Upper lobe of left lung (tissue), 6 donors: ENCODE data around the gene NCK2. TPM values are rescaled to one million over a fixed set of nuclear protein-coding genes. Genes with fewer than 3 reads are reported as not detected.

Source experiments
- ATAC-seq, 2 donors: fragments of 200-7000 bp; cut with Tn5 transposase; one replicate each; pipeline ENCODE4 v1.9.1; 2022; ENCODE audit warnings: mild to moderate bottlenecking in 2 of 2, moderate library complexity in 2 of 2; ENCODE audit not compliant: low FRiP score in 2 of 2
- DNase-seq, 2 donors: peaks; one replicate each; pipeline ENCODE4 v3.0.0-alpha.2; 2019 to 2020
- H3K27ac ChIP-seq, 4 donors: fragments of 200-600 bp; sonication (generic); one replicate each; pipeline ENCODE4 v1.5.1; 2016 to 2019
- H3K27me3 ChIP-seq, 4 donors: fragments of 200-600 bp; sonication (generic); one replicate each; pipeline ENCODE4 v1.5.1; 2017 to 2019
- H3K36me3 ChIP-seq, 4 donors: fragments of 200-600 bp; sonication (generic); one replicate each; pipeline ENCODE4 v1.5.1; 2016 to 2019
- H3K4me1 ChIP-seq, 4 donors: fragments of 200-600 bp; sonication (generic); one replicate each; pipeline ENCODE4 v1.5.1; 2018 to 2019
- H3K4me3 ChIP-seq, 4 donors: fragments of 200-600 bp; sonication (generic); one replicate each; pipeline ENCODE4 v1.5.1; 2017 to 2019; ENCODE audit warnings: mild to moderate bottlenecking in 2 of 4, moderate library complexity in 1 of 4
- H3K9me3 ChIP-seq, 4 donors: fragments of 200-600 bp; sonication (generic); one replicate each; pipeline ENCODE4 v1.5.1; 2018 to 2019
- CTCF ChIP-seq, 6 experiments: fragments of 450-650 bp in 4 of 6; fragments of 200-600 bp in 2 of 6; sonication (generic) in 2 of 6; IDR thresholded peaks; one replicate each; pipeline ENCODE4 v1.5.1; 2016 to 2019; ENCODE audit warnings: antibody characterized with exemption in 6 of 6
- EP300 ChIP-seq, 4 donors: sonication (generic); formaldehyde crosslinking; IDR thresholded peaks; one replicate each; pipeline ENCODE4 v1.5.1; 2017; ENCODE audit warnings: antibody characterized with exemption in 4 of 4, control low read depth in 2 of 4
- POLR2A ChIP-seq, 4 donors: fragments of 450-650 bp; IDR thresholded peaks; one replicate each; pipeline ENCODE4 v1.5.1; 2016 to 2017; ENCODE audit warnings: antibody characterized with exemption in 4 of 4, mild to moderate bottlenecking in 2 of 4
- POLR2AphosphoS5 ChIP-seq, 2 donors: sonication (generic); formaldehyde crosslinking; IDR thresholded peaks; one replicate each; pipeline ENCODE4 v1.5.1; 2017; ENCODE audit warnings: antibody characterized with exemption in 2 of 2
- WGBS, 2 donors: methylation state at CpG; one replicate each; pipeline ENCODE4 v1.1.5; 2017 to 2018; 5-methylcytosine and 5-hydroxymethylcytosine counted together
- total RNA-seq, 6 donors: library from RNA; depleted of rRNA in 4 of 6; stranded (reverse); fragments of >200 nt in 4 of 6; gene quantifications; one replicate each; pipeline versions ENCODE4 v1.1.0 to v1.2.1, GENCODE V29; 2016 to 2021
- donor health status: DM: no; HTN: no; CAD: no; lungs with moderate emphysema.
- donor health status: DM: no; HTN: yes; CAD: no; lungs with severe emphysema.

NCK2 gene
- total RNA-seq, 6 donors from 2014 or later, result 29.3 to 48.6 (median 37.9) TPM

DNA sequence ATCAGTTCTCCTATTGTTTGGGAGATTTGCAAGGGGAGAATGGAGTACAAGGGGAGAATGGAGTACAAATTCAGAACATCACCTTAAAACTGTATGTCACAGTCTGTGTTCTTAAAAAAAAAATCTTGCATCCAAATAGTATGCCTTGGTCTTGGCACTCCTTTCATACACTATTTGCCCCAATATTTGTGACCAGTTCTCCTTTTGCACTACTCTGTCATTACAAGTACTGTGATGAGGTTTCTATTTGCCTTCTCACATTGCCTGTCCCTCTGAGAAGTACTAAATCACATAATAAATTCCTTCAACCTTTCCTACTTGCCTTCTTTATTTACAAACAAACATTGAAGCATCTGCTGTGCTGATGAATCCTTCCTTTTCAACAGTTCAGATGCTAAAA is 36.0 kb upstream of the NCK2 start:
- no peak for ATAC-seq
- Histone ChIP-seq H3K9me3 (peaks cover 0 to 4% (median 0%) of the 10 kb centered on the region in 4 donors), H3K4me3 (no peak overlapping the region), H3K4me1 (no peaks in the 10 kb centered on the region), H3K27me3 (no peaks in the 10 kb centered on the region), H3K36me3 (no peaks in the 10 kb centered on the region), H3K27ac (no peak overlapping the region)
- TF ChIP-seq POLR2AphosphoS5 (IDR thresholded peaks at IDR 0.05) (no peak), POLR2A (IDR thresholded peaks at IDR 0.05) (no peak), EP300 (IDR thresholded peaks at IDR 0.05) (no peak), CTCF (IDR thresholded peaks at IDR 0.05) (no peak)
- no peak for DNase-seq

DNA sequence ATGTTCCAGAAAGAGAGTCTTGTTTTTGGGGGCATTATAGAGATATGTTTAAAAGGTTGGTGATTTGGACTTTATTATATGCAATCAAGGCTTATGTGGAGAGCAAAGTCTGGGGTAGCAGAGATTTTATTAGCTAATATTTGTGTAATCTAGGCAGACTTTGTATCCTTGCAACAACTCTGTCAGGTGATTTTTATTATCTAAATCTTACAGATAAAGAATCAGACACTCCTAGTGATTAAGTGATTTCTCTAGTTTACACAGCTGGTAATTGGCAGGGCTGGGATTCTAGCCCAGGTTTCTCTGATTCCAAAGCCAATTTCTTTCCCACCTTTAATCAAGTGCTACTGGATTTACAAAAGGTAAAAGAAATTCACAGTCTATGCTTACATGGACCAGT is 33.3 kb upstream of the NCK2 start:
- Histone ChIP-seq H3K4me3 (no peak overlapping the region), H3K9me3 (no peaks in the 10 kb centered on the region), H3K27me3 (no peaks in the 10 kb centered on the region), H3K27ac (no peak overlapping the region), H3K36me3 (no peaks in the 10 kb centered on the region), H3K4me1 (no peaks in the 10 kb centered on the region)
- ATAC-seq (no peak), DNase-seq (no peak)
- TF ChIP-seq POLR2A (IDR thresholded peaks at IDR 0.05) (no peak), POLR2AphosphoS5 (IDR thresholded peaks at IDR 0.05) (no peak), CTCF (IDR thresholded peaks at IDR 0.05) (no peak), EP300 (IDR thresholded peaks at IDR 0.05) (no peak)

DNA sequence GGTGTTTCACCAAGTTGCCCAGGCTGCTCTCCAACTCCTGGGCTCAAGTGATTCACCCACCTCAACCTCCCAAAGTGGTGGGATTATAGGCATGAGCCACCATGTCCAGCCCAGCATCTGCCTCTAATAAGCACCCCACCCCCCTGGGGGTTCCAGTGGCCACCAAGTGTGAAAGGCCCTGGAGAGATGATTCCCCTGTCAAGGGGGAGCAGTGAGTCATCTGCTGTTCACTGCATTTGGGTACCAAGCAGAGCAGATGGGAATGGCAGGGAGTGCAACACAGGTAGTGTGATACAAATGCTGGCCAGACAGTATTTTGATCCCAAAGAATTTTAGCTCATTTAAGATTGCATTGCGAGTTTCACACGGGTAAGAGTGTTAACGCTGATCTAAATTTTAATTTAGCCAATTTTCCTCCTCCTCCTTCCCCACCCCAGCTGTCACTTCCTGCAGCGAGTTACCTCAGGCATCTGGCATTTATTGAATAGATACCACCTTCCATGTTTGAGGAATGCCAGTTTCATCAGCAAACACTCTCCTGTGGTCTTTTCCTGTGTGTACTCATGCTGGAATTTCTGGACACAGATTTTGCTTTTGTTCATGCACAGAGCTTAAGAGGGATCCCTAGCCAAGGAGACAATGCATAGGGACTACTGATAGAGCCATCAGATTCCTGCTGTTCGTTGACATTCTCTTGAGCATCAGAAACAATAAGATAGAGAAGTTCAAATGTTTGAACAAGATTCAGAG is 32.4 kb upstream of the NCK2 start:
- Histone ChIP-seq H3K9me3 (no peaks in the 10 kb centered on the region), H3K36me3 (no peaks in the 10 kb centered on the region), H3K27me3 (no peaks in the 10 kb centered on the region), H3K4me3 (no peak overlapping the region), H3K4me1 (no peaks in the 10 kb centered on the region), H3K27ac (no peak overlapping the region)
- DNase-seq (no peak), ATAC-seq (no peak)
- WGBS, 2 donors, result 73 to 75% methylated on average over 5 of the region's 5 CpGs
- TF ChIP-seq CTCF (IDR thresholded peaks at IDR 0.05) (no peak), POLR2AphosphoS5 (IDR thresholded peaks at IDR 0.05) (no peak), EP300 (IDR thresholded peaks at IDR 0.05) (no peak)

DNA sequence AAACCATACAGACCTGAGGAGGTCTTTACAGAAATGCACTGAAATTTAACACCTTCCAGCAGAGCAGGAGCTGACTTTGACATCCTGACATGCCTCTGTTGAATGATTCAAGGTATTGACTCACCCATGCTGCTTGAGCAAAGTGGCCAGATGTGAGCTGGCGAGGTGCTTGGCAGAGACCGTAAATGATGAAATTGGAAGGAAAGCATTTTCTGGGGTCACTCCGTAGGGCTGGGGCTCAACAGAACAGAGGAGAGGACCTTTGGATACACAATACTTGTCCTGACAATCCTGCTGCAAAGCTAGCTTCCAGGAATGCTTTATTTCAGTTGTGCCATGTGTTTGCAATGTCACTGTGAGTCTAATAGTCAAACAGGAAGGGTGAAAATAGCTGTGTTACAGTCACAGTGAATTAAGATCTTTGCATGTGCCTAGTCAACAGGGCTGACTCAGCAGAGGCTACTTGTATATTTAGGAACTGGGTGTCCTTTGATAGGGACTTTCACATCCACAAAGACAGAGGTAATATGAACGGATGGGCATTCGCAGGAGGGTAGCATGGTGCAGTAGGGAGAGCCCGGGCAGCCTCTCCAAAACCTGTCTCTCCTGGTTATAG is 31.6 kb upstream of the NCK2 start:
- no peak for ATAC-seq
- Histone ChIP-seq H3K36me3 (no peaks in the 10 kb centered on the region), H3K27me3 (no peaks in the 10 kb centered on the region), H3K27ac (no peak overlapping the region), H3K9me3 (no peaks in the 10 kb centered on the region), H3K4me3 (no peak overlapping the region), H3K4me1 (no peaks in the 10 kb centered on the region)
- 67 to 80% methylated on average over 6 of the region's 6 CpGs for WGBS, 2 donors
- TF ChIP-seq POLR2A (IDR thresholded peaks at IDR 0.05), result no peak
- TF ChIP-seq CTCF (IDR thresholded peaks at IDR 0.05), result no peak
- TF ChIP-seq EP300 (IDR thresholded peaks at IDR 0.05), result no peak
- no peak for TF ChIP-seq POLR2AphosphoS5 (IDR thresholded peaks at IDR 0.05)
- no peak for DNase-seq

DNA sequence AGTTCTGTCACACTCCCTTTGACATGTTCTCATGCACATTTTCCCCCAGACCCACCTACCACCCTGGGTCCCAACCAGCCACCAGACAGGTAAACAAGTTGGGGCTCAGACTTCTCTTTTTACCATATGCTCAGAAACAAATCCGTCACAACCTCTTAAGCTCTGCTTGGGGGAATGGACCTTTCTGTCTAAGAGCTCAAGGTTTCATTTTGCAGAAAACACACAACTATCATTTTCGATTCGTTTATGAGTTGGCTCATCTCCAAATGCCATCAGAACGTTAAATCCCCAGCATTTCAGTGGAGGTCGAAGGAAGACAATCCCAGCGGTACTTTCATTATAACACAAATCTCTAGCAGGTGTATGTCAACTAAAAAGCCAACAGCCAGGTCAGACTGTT is 30.6 kb upstream of the NCK2 start:
- DNase-seq (no peak), ATAC-seq (no peak)
- no peaks in the 10 kb centered on the region for H3K36me3 ChIP-seq
- no peak overlapping the region for H3K4me3 ChIP-seq
- H3K9me3 ChIP-seq, result no peaks in the 10 kb centered on the region
- no peaks in the 10 kb centered on the region for H3K27me3 ChIP-seq
- TF ChIP-seq CTCF (IDR thresholded peaks at IDR 0.05) (no peak), EP300 (IDR thresholded peaks at IDR 0.05) (no peak), POLR2A (IDR thresholded peaks at IDR 0.05) (no peak), POLR2AphosphoS5 (IDR thresholded peaks at IDR 0.05) (no peak)
- H3K27ac ChIP-seq, result no peak overlapping the region
- H3K4me1 ChIP-seq, result no peaks in the 10 kb centered on the region
- 80 to 81% methylated on average over 6 of the region's 6 CpGs for WGBS, 2 donors
